ENCODE data around the gene EEFSEC.

The EEFSEC gene

DNA sequence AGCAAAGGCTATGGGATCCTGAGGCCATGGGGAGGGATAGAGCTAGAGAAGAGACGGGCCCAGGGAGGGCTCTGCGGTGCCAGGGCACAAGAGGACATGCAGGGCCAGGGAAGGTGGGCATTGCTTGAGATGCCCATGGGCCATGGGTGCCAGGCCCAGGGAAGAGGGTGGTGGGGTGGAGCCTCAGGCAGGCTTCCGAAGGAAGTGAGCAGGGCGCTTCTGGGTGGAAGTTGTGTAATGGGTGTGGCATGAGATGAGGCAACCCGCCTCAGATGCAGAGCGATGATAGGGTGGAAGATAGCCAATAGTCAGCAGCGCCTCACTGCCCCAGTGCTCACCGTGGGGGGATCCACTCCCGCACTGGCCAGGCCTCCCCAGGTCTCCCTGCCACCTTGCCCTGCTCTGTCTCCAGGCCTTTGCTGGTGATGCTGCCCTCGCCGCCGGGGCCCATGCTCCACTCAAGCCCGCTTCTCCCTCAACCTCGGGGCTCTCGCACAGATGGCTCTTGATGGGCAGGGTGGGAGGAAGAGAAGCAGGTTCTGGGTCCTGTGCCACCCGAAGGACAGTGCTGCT is 262.0 kb downstream of the EEFSEC start:
- peaks cover 3% of the 10 kb centered on the region for H3K4me1 ChIP-seq (ENCODE audit: control insufficient read depth, insufficient read depth, low read length)
- H3K36me3 ChIP-seq (ENCODE audit: control insufficient read depth, insufficient read depth, low read length): no peaks in the 10 kb centered on the region
- no peaks in the 10 kb centered on the region for H3K27me3 ChIP-seq (ENCODE audit: control insufficient read depth, insufficient read depth, low read length)
- no peak overlapping the region for H3K4me3 ChIP-seq (ENCODE audit: low read length)
- H3K9me3 ChIP-seq (ENCODE audit: control insufficient read depth, low read length): no peaks in the 10 kb centered on the region
- H3K9ac ChIP-seq (ENCODE audit: low read length): no peak overlapping the region

DNA sequence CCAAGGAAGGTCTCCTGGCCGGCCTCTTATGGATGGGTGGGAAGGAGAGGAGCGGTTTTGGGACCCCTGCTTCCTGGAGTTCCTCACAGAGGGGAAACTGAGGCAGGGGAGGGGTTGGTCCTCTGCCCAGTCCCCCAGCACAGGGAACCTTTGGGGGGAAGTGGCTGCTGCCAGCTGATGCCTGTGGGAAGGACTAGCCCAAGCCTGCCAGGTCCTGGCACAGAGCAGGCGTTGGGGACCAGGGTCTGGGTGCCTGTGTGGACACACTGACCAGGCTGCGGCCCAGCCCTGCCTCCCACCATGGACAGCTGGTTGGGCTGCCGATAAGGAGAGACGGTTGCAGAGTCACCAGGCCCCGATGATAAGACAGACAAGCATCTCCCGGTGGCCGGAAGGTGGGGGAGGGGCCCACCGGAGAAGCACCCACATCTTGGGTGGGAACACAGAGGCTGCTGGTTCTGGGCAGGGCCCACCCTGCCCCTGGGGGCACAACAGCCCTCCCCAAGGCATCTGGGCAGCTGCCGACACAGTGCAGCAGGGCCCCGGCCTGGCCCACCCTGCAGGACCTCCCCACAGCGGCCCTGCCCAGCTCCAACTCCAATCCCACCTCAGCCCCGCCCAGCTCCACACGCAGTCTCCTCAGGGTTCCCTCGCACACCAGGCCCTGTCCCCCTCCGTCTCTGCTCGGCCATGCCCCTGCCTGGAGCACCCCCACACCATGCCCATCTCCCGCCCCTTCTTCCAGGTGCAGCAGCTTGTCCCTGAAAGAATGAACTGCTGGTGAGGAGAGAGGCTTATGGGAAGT is 262.7 kb downstream of the EEFSEC start:
- Histone ChIP-seq H3K9ac (ENCODE audit: low read length) (no peak overlapping the region), H3K36me3 (ENCODE audit: control insufficient read depth, insufficient read depth, low read length) (no peaks in the 10 kb centered on the region), H3K9me3 (ENCODE audit: control insufficient read depth, low read length) (no peaks in the 10 kb centered on the region), H3K4me3 (ENCODE audit: low read length) (no peak overlapping the region), H3K27me3 (ENCODE audit: control insufficient read depth, insufficient read depth, low read length) (no peaks in the 10 kb centered on the region), H3K4me1 (ENCODE audit: control insufficient read depth, insufficient read depth, low read length) (peaks cover 3% of the 10 kb centered on the region)

DNA sequence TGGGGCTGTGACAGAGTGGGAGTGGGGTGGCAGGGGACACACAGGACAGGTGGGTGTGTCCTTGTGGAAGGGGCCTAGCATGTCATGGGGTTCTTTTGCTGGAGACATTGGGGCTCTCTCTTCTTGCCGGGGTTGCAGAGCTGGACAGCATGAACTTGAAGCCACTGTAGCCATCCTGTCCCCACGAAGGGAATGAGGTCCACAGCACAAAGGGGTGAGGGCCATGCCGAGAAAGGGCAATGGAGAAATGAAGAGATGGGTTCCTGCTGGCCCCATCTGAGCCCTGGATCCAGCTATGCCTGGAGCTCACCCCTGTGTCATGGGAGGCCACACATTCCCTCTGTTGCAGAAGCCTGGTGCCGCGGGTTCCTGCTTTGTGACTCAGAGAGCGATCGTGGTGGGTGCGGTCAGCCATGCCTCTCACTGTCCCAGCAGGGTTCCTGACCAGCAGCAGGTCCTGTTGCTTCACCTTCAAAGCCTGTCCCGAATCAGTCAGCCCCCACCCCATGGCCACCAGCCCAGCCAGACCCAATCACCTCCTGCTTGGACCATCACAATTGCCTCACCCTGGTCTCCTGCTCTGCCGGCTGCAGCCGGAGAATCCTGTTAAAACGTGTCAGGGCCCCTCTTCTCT is 263.4 kb downstream of the EEFSEC start:
- Histone ChIP-seq H3K27me3 (ENCODE audit: control insufficient read depth, insufficient read depth, low read length) (no peaks in the 10 kb centered on the region), H3K9me3 (ENCODE audit: control insufficient read depth, low read length) (no peaks in the 10 kb centered on the region), H3K4me3 (ENCODE audit: low read length) (no peak overlapping the region), H3K4me1 (ENCODE audit: control insufficient read depth, insufficient read depth, low read length) (no peaks in the 10 kb centered on the region), H3K9ac (ENCODE audit: low read length) (no peak overlapping the region), H3K36me3 (ENCODE audit: control insufficient read depth, insufficient read depth, low read length) (no peaks in the 10 kb centered on the region)

- Histone ChIP-seq H3K9me3 (ENCODE audit: control insufficient read depth, low read length) (no peaks in the 10 kb centered on the region), H3K36me3 (ENCODE audit: control insufficient read depth, insufficient read depth, low read length) (no peaks in the 10 kb centered on the region), H3K4me3 (ENCODE audit: low read length) (no peak overlapping the region), H3K27me3 (ENCODE audit: control insufficient read depth, insufficient read depth, low read length) (no peaks in the 10 kb centered on the region), H3K4me1 (ENCODE audit: control insufficient read depth, insufficient read depth, low read length) (no peaks in the 10 kb centered on the region), H3K9ac (ENCODE audit: low read length) (no peak overlapping the region)
Observed at GRCh38 chr3:128418900-128419299, 265.6 kb downstream of the EEFSEC start.

DNA sequence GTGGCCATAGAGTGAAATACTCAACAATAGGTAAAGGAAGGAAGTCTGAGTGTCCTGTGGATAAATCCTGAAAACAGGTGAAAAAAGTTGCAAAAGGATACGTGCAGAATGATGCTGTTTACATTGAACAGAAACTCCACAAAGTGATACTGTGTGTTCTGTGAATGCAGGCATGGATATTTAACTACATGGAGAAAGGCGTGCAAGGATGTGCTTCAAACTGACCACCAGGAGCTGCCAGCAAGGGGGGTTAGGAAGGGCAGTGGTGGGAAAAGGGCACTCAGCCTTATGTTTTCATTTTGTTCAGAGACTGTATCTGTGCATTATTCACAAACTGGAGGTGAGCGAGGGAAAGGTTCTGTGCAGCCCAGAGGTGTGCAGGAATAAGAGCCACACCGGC is 266.0 kb downstream of the EEFSEC start:
- Histone ChIP-seq H3K27me3 (ENCODE audit: control insufficient read depth, insufficient read depth, low read length) (no peaks in the 10 kb centered on the region), H3K4me3 (ENCODE audit: low read length) (no peak overlapping the region), H3K36me3 (ENCODE audit: control insufficient read depth, insufficient read depth, low read length) (no peaks in the 10 kb centered on the region), H3K4me1 (ENCODE audit: control insufficient read depth, insufficient read depth, low read length) (no peaks in the 10 kb centered on the region), H3K9ac (ENCODE audit: low read length) (no peak overlapping the region), H3K9me3 (ENCODE audit: control insufficient read depth, low read length) (no peaks in the 10 kb centered on the region)

DNA sequence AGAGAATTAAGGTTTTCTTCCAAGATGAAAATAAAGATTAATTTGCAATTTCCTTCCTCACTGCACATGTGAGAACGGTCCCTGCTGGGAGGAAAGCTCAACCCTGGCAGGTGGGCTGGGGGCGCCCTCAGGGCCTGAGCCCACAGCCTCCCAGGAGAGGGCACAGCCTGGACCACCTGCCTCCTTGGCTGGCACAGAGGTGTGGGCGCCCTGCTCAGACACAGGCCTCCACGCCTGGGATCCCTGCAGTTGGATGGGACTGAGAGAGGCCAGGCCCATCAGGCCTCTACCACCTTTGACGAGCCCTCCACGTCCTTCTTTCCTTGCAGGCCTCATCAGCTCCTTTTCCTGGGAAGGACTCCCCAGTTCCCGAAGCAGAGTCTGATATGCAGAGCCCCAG is 267.0 kb downstream of the EEFSEC start:
- Histone ChIP-seq H3K9me3 (ENCODE audit: control insufficient read depth, low read length) (no peaks in the 10 kb centered on the region), H3K4me3 (ENCODE audit: low read length) (no peak overlapping the region), H3K36me3 (ENCODE audit: control insufficient read depth, insufficient read depth, low read length) (no peaks in the 10 kb centered on the region)

GRCh38 chr3:128420720-128421438 is 267.6 kb downstream of the EEFSEC start:
- Histone ChIP-seq H3K4me3 (ENCODE audit: low read length) (no peak overlapping the region), H3K27me3 (ENCODE audit: control insufficient read depth, insufficient read depth, low read length) (peaks cover 8% of the 10 kb centered on the region), H3K36me3 (ENCODE audit: control insufficient read depth, insufficient read depth, low read length) (no peaks in the 10 kb centered on the region), H3K9me3 (ENCODE audit: control insufficient read depth, low read length) (no peaks in the 10 kb centered on the region), H3K4me1 (ENCODE audit: control insufficient read depth, insufficient read depth, low read length) (no peaks in the 10 kb centered on the region), H3K9ac (ENCODE audit: low read length) (no peak overlapping the region)

More for the DNA sequence above, 267.0 kb downstream of the EEFSEC start:
- Histone ChIP-seq H3K9ac (ENCODE audit: low read length) (no peak overlapping the region), H3K4me1 (ENCODE audit: control insufficient read depth, insufficient read depth, low read length) (no peaks in the 10 kb centered on the region), H3K27me3 (ENCODE audit: control insufficient read depth, insufficient read depth, low read length) (peaks cover 3% of the 10 kb centered on the region)

DNA sequence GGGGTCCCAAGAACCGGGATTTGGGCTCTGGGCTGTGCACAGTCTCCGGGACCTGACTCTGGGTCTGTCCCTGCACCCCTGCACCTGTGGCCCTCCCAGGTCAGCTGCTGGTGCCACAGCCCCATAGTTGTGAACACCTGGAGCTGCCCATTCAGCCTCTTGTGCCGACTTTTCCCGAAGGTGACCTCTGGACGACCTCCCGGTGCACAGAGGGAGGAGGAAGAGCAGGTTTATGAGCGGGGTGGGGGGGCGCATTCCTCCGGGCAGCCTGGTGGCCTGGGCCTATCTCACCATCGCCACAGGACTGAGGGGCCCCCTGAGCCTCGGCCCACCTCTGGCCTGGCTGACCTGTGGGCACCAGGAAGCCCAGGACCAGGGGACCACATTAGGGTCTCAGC is 268.2 kb downstream of the EEFSEC start:
- Histone ChIP-seq H3K9ac (ENCODE audit: low read length) (no peak overlapping the region), H3K4me1 (ENCODE audit: control insufficient read depth, insufficient read depth, low read length) (peaks cover 4% of the 10 kb centered on the region), H3K9me3 (ENCODE audit: control insufficient read depth, low read length) (no peaks in the 10 kb centered on the region), H3K4me3 (ENCODE audit: low read length) (no peak overlapping the region), H3K36me3 (ENCODE audit: control insufficient read depth, insufficient read depth, low read length) (no peaks in the 10 kb centered on the region), H3K27me3 (ENCODE audit: control insufficient read depth, insufficient read depth, low read length) (peaks cover 10% of the 10 kb centered on the region)

- H3K4me1 ChIP-seq (ENCODE audit: control insufficient read depth, insufficient read depth, low read length): peaks cover 4% of the 10 kb centered on the region
- H3K9me3 ChIP-seq (ENCODE audit: control insufficient read depth, low read length): no peaks in the 10 kb centered on the region
- peaks cover 14% of the 10 kb centered on the region for H3K27me3 ChIP-seq (ENCODE audit: control insufficient read depth, insufficient read depth, low read length)
Observed at GRCh38 chr3:128421966-128422365, 268.7 kb downstream of the EEFSEC start.

GRCh38 chr3:128422762-128423524 is 269.7 kb downstream of the EEFSEC start:
- no peaks in the 10 kb centered on the region for H3K36me3 ChIP-seq (ENCODE audit: control insufficient read depth, insufficient read depth, low read length)
- no peak overlapping the region for H3K4me3 ChIP-seq (ENCODE audit: low read length)
- no peak overlapping the region for H3K9ac ChIP-seq (ENCODE audit: low read length)
- peaks cover 4% of the 10 kb centered on the region for H3K4me1 ChIP-seq (ENCODE audit: control insufficient read depth, insufficient read depth, low read length)
- H3K9me3 ChIP-seq (ENCODE audit: control insufficient read depth, low read length): no peaks in the 10 kb centered on the region
- peaks cover 20% of the 10 kb centered on the region for H3K27me3 ChIP-seq (ENCODE audit: control insufficient read depth, insufficient read depth, low read length)

More at GRCh38 chr3:128421966-128422365, 268.7 kb downstream of the EEFSEC start:
- H3K36me3 ChIP-seq (ENCODE audit: control insufficient read depth, insufficient read depth, low read length): no peaks in the 10 kb centered on the region
- no peak overlapping the region for H3K4me3 ChIP-seq (ENCODE audit: low read length)
- H3K9ac ChIP-seq (ENCODE audit: low read length): no peak overlapping the region

- Histone ChIP-seq H3K36me3 (ENCODE audit: control insufficient read depth, insufficient read depth, low read length) (no peaks in the 10 kb centered on the region), H3K9me3 (ENCODE audit: control insufficient read depth, low read length) (no peaks in the 10 kb centered on the region), H3K9ac (ENCODE audit: low read length) (no peak overlapping the region), H3K27me3 (ENCODE audit: control insufficient read depth, insufficient read depth, low read length) (peaks cover 27% of the 10 kb centered on the region), H3K4me1 (ENCODE audit: control insufficient read depth, insufficient read depth, low read length) (peaks cover 4% of the 10 kb centered on the region), H3K4me3 (ENCODE audit: low read length) (no peak overlapping the region)
Observed at GRCh38 chr3:128423525-128424147, 270.4 kb downstream of the EEFSEC start.

Measured in mucosa of stomach (tissue), 1 donor.